Parathyroid adenoma (tissue), 2 donors: Measurements from ENCODE around the gene PRKN.

Experiments
- H2AFZ ChIP-seq: fragments of 300-600 bp; sonication (generic); one replicate; pipeline ENCODE4 v1.7.0; 2017; ENCODE audit warnings: antibody characterized with exemption, mild to moderate bottlenecking
- H3K27ac ChIP-seq: fragments of 300-600 bp; sonication (generic); one replicate; pipeline ENCODE4 v1.7.0; 2017
- H3K27me3 ChIP-seq: fragments of 300-600 bp; sonication (generic); one replicate; pipeline ENCODE4 v1.7.0; 2017; ENCODE audit warnings: low read length; ENCODE audit not compliant: control insufficient read depth, insufficient read depth
- H3K36me3 ChIP-seq: fragments of 300-600 bp; sonication (generic); one replicate; pipeline ENCODE4 v1.7.0; 2017; ENCODE audit warnings: low read length; ENCODE audit not compliant: control insufficient read depth, insufficient read depth
- H3K4me1 ChIP-seq: fragments of 300-600 bp; sonication (generic); one replicate; pipeline ENCODE4 v1.7.0; 2017; ENCODE audit warnings: control low read depth
- H3K4me2 ChIP-seq: fragments of 300-600 bp; sonication (generic); one replicate; pipeline ENCODE4 v1.7.0; 2017; ENCODE audit warnings: low read length
- H3K4me3 ChIP-seq: fragments of 300-600 bp; sonication (generic); one replicate; pipeline ENCODE4 v1.7.0; 2017; ENCODE audit warnings: low read depth, low read length
- H3K79me2 ChIP-seq: fragments of 300-600 bp; sonication (generic); one replicate; pipeline ENCODE4 v1.7.0; 2017; ENCODE audit warnings: control low read depth
- H3K9ac ChIP-seq: fragments of 300-600 bp; sonication (generic); one replicate; pipeline ENCODE4 v1.7.0; 2017; ENCODE audit warnings: mild to moderate bottlenecking
- H3K9me3 ChIP-seq: fragments of 300-600 bp; sonication (generic); one replicate; pipeline ENCODE4 v1.7.0; 2017; ENCODE audit warnings: low read length; ENCODE audit not compliant: control insufficient read depth
- CTCF ChIP-seq: fragments of 300-600 bp; sonication (generic); IDR thresholded peaks from one replicate; pipeline ENCODE4 v1.7.0; 2017; ENCODE audit warnings: antibody characterized with exemption, mild to moderate bottlenecking
- donor health status: primary hyperparathyroidism.

Gene PRKN

GRCh38 chr6:162050579-162050978 is 677.0 kb downstream of the PRKN start:
- Histone ChIP-seq H3K79me2 (no peaks in the 10 kb centered on the region), H3K27me3 (no peaks in the 10 kb centered on the region), H3K36me3 (no peaks in the 10 kb centered on the region), H3K9ac (no peak overlapping the region), H3K9me3 (no peaks in the 10 kb centered on the region), H2AFZ (no peak overlapping the region), H3K4me3 (no peak overlapping the region), H3K4me1 (no peaks in the 10 kb centered on the region), H3K4me2 (no peak overlapping the region), H3K27ac (no peak overlapping the region)
- no peak for TF ChIP-seq CTCF

GRCh38 chr6:162046324-162046723 is 681.2 kb downstream of the PRKN start:
- no peak for TF ChIP-seq CTCF

GRCh38 chr6:162032620-162033019 is 694.9 kb downstream of the PRKN start:
- Histone ChIP-seq H3K79me2 (no peaks in the 10 kb centered on the region), H2AFZ (no peak overlapping the region), H3K9me3 (no peaks in the 10 kb centered on the region), H3K4me3 (no peak overlapping the region), H3K36me3 (no peaks in the 10 kb centered on the region), H3K27ac (no peak overlapping the region), H3K4me1 (no peaks in the 10 kb centered on the region), H3K4me2 (no peak overlapping the region), H3K27me3 (no peaks in the 10 kb centered on the region), H3K9ac (no peak overlapping the region)
- TF ChIP-seq CTCF: no peak

More at GRCh38 chr6:162046324-162046723, 681.2 kb downstream of the PRKN start:
- Histone ChIP-seq H3K9me3 (no peaks in the 10 kb centered on the region), H3K27ac (no peak overlapping the region), H3K27me3 (no peaks in the 10 kb centered on the region), H3K4me2 (no peak overlapping the region), H3K4me3 (no peak overlapping the region), H3K9ac (no peak overlapping the region), H3K79me2 (no peaks in the 10 kb centered on the region), H2AFZ (no peak overlapping the region), H3K4me1 (no peaks in the 10 kb centered on the region), H3K36me3 (no peaks in the 10 kb centered on the region)

GRCh38 chr6:162029873-162030576 is 697.5 kb downstream of the PRKN start:
- H3K36me3 ChIP-seq: no peaks in the 10 kb centered on the region
- no peaks in the 10 kb centered on the region for H3K4me1 ChIP-seq
- no peak overlapping the region for H3K4me2 ChIP-seq
- no peaks in the 10 kb centered on the region for H3K27me3 ChIP-seq
- H3K9me3 ChIP-seq: no peaks in the 10 kb centered on the region
- no peak overlapping the region for H2AFZ ChIP-seq
- no peak overlapping the region for H3K9ac ChIP-seq
- H3K79me2 ChIP-seq: no peaks in the 10 kb centered on the region
- no peak overlapping the region for H3K4me3 ChIP-seq
- no peak overlapping the region for H3K27ac ChIP-seq
- TF ChIP-seq CTCF: no peak

GRCh38 chr6:162026843-162027242 is 700.7 kb downstream of the PRKN start:
- Histone ChIP-seq H3K27me3 (no peaks in the 10 kb centered on the region), H3K4me3 (no peak overlapping the region), H3K4me1 (no peaks in the 10 kb centered on the region), H3K27ac (no peak overlapping the region), H3K9ac (no peak overlapping the region), H3K4me2 (no peak overlapping the region), H3K9me3 (no peaks in the 10 kb centered on the region), H3K79me2 (no peaks in the 10 kb centered on the region), H2AFZ (no peak overlapping the region), H3K36me3 (no peaks in the 10 kb centered on the region)
- no peak for TF ChIP-seq CTCF
